ENCODE results near the gene FANCD2.
"Not testable (repeated sequence)": the region's sequence is repeated elsewhere in the genome, so short reads cannot be mapped to it uniquely, and the experiment has no call there.

The FANCD2 gene

DNA sequence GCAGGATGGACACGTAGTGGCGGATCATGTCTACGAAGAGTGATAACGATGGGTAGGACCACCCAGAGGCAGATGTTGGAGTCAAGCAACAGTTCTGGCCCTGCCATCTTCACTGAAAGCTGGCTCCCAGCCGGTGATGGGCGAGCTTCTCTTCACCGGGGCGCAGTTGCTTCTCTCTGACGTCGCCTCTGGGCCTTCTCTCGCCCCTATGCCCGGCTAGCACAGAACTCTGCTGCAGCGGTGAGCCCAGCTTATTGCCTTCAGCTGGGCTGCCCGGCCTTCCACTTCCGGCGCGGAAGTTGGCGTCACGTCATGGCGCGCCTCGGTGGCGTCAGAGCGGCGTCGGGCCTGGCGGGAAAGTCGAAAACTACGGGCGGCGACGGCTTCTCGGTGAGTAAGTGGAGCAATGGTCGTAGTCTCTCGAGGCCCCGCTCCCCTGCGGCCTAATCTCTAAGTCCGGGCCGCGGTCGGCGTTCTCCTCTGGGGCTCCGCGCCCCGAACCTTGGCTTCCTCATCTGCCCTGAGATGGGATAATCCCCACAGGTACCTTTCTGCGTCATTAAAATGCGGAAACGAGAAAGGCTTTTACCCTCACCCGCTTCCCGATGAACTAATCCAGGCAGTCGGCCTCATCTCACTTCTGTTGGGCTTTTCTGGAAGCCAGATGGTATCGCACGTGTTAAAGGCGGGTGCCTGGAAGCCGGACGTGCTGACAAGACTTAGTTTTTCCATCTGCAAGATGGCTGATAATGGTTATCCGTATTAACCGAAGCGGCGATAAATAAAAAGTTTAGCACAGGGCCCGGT, at the start of gene FANCD2:
Gene FANCD2, plus strand, starts transcription at position 354 of the 807 bp plus-strand sequence. CDS start 2,221 bp downstream, outside the sequence.
- peaks cover 16% of the 10 kb centered on the region for H3K4me1 Mint-ChIP-seq
- peaks cover 8% of the 10 kb centered on the region for H3K36me3 Mint-ChIP-seq
- peak within 1 kb of the TSS; percentile 97 for H3K27ac Mint-ChIP-seq
- peak within 1 kb of the TSS; percentile 93 for H3K4me3 Mint-ChIP-seq
- no peaks in the 10 kb centered on the region for H3K27me3 Mint-ChIP-seq
- no peaks in the 10 kb centered on the region for H3K9me3 Mint-ChIP-seq

DNA sequence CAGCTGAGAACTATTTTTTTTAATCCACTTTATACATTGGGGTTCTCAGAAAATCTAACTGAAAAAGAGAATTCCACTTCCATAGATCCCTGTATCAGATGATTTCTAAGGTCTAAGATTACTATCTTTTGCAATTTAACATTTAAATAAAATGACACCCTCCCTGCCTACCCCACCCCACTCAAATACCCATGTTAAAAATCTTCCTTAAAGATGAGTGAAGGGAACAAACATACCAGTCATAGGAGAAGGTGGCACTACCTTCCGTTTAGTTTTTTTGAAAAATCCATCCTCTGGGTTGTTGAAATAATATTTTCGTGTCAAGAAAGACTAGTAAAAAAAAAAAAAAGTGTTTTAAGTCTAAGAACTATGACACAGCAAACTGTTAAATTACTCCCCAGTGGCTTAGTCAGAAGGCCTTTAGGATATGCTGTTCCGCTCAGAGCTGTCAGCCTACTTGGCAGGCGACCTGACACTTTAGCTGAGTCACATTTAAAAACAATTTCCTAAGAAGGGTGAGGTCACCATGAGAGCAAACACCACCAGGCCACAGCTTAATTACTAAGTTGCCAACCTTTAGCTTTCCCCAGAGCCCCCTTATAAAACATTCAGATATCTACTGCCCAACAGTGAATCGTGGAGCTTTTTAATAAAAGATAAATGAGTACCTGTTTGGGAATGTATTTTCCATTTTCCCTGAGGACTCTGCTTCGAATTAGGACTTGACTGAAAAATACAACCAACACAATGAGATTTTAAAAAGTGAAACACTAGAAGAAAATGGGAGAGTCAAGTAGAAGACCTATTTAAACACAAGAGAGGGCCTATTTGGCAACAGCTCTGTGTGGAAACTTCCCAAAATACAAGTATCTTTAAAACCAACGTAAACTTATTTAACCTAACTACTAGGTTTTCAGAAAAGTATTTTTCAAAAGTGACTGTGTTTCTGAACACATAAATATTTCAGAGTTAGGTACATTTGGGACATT, 49.2 kb upstream of the FANCD2 start:
- Mint-ChIP-seq H3K27ac (no peak overlapping the region), H3K27me3 (no peaks in the 10 kb centered on the region), H3K9me3 (no peaks in the 10 kb centered on the region), H3K4me3 (no peak overlapping the region), H3K36me3 (peaks cover 12% of the 10 kb centered on the region), H3K4me1 (peaks cover 11% of the 10 kb centered on the region)

DNA sequence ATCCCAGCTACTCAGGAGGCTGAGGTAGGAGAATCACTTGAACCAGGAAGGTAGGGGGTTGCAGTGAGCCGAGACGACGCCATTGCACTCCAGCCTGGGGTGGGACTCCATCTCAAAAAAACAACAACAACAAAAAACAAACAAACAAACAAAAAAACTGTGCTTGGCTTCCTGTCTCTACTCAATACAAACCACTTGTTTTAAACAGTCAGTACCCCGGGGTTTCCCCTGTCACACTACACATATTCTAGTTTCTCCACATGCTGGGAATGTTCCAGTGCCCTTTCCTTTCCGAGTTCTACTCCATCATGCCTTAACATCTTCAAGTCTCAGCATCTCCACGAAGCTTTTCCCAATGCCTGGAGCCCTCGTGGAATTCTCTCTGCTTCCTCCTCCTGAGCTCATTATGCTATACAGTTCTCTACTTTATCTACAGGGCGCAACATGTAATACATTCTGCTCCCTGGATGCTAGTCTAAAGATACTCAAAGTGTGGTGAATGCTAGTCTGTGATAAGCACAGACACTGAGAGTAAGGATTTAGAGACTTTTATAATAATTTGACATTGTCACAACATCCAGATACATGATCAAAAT, 47.4 kb upstream of the FANCD2 start:
- Mint-ChIP-seq H3K9me3 (no peaks in the 10 kb centered on the region), H3K4me3 (no peak overlapping the region), H3K27ac (no peak overlapping the region), H3K4me1 (peaks cover 15% of the 10 kb centered on the region), H3K27me3 (no peaks in the 10 kb centered on the region), H3K36me3 (peaks cover 12% of the 10 kb centered on the region)

DNA sequence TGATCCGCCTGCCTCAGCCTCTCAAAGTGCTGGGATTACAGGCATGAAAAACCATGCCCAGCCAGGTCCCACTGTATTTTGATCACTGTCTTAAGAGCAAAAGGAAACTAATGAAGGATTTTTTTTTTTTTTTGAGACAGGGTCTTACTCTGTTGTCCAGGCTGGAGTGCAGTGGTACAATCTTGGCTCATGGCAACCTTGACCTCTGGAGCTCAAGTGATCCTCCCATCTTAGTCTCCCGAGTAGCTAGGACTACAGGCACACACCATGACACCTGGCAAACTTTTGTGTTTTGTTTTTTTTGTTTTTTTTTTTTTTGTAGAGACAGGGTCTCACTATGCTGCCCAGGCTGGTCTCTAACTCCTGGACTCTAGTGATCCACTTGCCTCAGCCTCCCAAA, 46.0 kb upstream of the FANCD2 start:
- H3K4me3 Mint-ChIP-seq = no peak overlapping the region
- H3K36me3 Mint-ChIP-seq = peaks cover 10% of the 10 kb centered on the region
- no peaks in the 10 kb centered on the region for H3K27me3 Mint-ChIP-seq
- H3K4me1 Mint-ChIP-seq = peaks cover 15% of the 10 kb centered on the region
- no peak overlapping the region for H3K27ac Mint-ChIP-seq
- H3K9me3 Mint-ChIP-seq = no peaks in the 10 kb centered on the region

DNA sequence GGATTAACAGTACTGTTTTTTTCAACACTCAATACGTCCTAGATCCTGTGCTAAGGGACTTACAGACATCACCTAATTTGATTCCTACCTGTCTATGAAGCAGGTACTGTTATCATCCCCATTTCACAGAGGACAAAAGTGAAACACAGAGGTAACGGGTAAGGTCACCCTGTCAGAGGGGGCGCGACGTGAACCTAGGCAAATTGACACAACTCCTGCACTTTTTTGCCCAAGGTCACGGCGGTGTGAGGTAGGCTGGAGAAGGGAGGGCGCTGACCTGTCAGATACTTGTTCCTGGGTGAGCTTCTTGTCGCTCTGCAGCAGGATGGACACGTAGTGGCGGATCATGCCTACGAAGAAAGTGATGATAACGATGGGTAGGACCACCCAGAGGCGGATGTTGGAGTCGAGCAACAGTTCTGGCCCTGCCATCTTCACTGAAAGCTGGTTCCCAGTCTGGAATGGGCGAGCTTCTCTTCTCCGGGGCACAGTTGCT, 40.0 kb upstream of the FANCD2 start:
- Mint-ChIP-seq H3K9me3 (no peaks in the 10 kb centered on the region), H3K36me3 (peaks cover 1% of the 10 kb centered on the region), H3K27me3 (no peaks in the 10 kb centered on the region), H3K4me3 (peak overlapping the region; percentile 96), H3K4me1 (peaks cover 19% of the 10 kb centered on the region), H3K27ac (peak overlapping the region; percentile 99)

DNA sequence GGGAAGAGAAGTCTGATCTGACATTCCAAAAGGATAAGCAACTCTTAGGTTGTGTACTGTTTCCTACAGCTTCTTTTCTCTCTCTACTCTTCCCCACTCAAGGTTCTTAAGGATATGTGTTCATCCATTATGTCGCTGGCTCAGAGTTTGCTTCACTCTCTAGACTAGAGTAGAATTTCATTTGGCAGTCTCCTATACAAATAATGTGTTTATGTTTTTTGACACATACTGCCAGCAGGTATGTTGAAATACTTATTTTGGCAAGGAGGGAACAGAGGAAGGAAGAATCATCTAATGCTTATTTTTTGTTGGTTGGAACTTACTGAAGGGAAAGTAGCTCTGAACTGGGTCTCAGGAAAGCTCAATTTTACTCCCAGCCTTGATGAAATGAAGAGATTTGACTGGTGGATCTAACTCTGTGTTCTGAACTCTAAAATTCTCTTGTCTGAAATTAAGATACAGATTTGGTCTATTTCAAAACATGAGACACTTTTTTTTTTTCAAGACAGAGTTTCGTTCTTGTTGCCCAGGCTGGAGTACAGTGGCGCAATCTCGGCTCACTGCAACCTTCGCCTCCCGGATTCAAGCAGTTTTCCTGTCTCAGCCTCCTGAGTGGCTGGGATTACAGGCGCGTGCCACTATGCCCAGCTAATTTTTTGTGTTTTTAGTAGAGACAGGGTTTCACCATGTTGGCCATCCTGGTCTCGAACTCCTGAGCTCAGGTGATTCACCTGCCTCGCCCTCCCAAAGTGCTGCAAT, 32.0 kb upstream of the FANCD2 start:
- H3K36me3 Mint-ChIP-seq = peaks cover 5% of the 10 kb centered on the region
- no peaks in the 10 kb centered on the region for H3K9me3 Mint-ChIP-seq
- no peaks in the 10 kb centered on the region for H3K27me3 Mint-ChIP-seq
- no peak overlapping the region for H3K27ac Mint-ChIP-seq
- H3K4me1 Mint-ChIP-seq = no peaks in the 10 kb centered on the region
- no peak overlapping the region for H3K4me3 Mint-ChIP-seq

DNA sequence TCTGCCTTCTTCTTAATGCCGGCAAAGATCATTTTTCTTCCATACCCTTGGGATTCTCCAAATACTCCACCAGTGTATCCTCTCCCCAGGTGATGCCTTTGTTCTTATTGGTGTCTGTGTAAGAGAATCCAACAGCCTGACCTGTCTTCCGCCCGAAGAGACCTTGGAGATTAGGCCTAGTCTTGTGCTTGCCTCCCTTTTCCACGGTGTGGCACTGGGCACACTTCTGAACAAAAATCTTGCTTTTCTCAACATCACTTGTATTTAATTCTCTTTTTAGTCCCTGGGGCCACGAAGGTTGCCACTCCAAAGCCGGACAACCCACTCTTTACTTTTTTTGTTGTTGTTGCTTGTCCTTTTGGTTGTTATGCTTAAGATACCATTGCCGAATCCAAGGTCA, 25.6 kb upstream of the FANCD2 start:
- H3K27ac Mint-ChIP-seq = peak overlapping the region; percentile 46
- no peaks in the 10 kb centered on the region for H3K4me1 Mint-ChIP-seq
- peaks cover 6% of the 10 kb centered on the region for H3K36me3 Mint-ChIP-seq
- H3K9me3 Mint-ChIP-seq = no peaks in the 10 kb centered on the region
- H3K27me3 Mint-ChIP-seq = no peaks in the 10 kb centered on the region
- H3K4me3 Mint-ChIP-seq = no peak overlapping the region

DNA sequence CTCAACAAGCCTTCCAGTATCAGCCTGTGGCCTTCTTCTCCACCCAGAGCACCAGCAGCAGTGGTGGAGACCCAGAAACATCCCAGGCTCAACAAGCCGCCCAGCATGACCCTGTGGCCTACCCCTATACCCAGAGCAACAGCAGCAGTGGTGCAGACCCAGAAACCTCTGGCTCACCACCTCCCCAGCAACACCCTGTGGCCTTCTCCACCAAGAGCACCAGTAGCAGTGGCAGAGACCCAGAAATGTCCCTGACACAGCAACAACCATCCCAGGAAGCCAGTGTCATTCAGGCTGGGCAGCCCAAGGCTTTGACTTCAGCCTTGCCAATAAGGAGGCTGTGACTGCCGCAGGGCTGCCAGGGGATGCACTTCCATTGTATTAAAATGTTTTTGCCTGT, 23.3 kb upstream of the FANCD2 start:
- no peak overlapping the region for H3K27ac Mint-ChIP-seq
- no peaks in the 10 kb centered on the region for H3K27me3 Mint-ChIP-seq
- no peaks in the 10 kb centered on the region for H3K9me3 Mint-ChIP-seq
- peaks cover 6% of the 10 kb centered on the region for H3K36me3 Mint-ChIP-seq
- H3K4me3 Mint-ChIP-seq = no peak overlapping the region
- no peaks in the 10 kb centered on the region for H3K4me1 Mint-ChIP-seq

DNA sequence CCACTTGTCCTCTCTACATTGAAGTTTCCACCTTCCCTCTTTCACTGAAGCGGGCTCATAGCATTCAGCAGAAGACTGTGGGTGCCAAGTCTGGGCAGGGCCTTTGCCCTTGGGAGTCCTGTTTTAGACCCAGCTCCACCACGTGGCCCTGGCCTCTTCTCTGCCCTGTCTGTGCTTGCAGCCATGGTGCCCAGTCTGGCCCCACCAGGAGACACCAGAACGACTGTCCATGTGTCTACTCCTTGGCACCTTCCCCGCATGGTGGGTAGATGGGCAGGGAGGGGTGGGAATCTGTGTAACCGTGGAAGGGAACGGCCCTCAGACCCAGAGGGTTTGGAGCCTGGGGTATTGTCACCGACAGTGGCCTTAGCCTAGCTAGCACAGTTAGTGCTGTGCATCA, 21.7 kb upstream of the FANCD2 start:
- H3K27ac Mint-ChIP-seq = no peak overlapping the region
- H3K9me3 Mint-ChIP-seq = no peaks in the 10 kb centered on the region

DNA sequence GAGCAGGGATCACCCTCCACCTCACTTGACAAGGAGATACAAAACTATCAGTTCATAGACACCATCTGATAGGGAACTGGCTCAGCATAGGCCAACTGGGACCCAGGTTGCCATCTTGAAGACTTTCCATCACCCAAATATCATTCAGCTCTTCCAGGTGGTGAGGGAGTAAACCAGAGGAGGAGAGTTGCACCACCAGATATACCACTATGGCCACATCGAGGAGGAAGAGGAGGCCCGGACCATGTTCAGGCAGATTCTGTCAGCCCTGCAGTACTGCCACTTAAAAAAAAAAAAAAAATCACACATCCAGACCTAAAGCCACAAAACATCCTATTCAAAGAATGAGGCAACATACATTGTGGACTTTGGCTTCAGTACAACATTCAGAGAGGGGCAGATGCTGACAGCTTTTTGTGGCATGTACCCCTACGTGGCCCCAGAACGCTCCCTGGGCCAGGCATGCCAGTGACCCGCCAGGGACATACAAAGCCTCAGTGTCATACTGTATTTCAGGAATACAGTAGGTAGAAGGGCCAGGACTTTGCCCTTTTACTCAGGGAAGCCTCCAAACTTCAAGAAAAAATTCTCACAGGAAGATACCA, 21.2 kb upstream of the FANCD2 start:
- peaks cover 8% of the 10 kb centered on the region for H3K4me1 Mint-ChIP-seq
- H3K27me3 Mint-ChIP-seq = no peaks in the 10 kb centered on the region
- no peak overlapping the region for H3K4me3 Mint-ChIP-seq
- H3K9me3 Mint-ChIP-seq = no peaks in the 10 kb centered on the region
- H3K27ac Mint-ChIP-seq = no peak overlapping the region
- peaks cover 6% of the 10 kb centered on the region for H3K36me3 Mint-ChIP-seq

More for the DNA sequence above, 21.7 kb upstream of the FANCD2 start:
- Mint-ChIP-seq H3K4me3 (no peak overlapping the region), H3K27me3 (no peaks in the 10 kb centered on the region), H3K36me3 (peaks cover 6% of the 10 kb centered on the region), H3K4me1 (peaks cover 6% of the 10 kb centered on the region)

DNA sequence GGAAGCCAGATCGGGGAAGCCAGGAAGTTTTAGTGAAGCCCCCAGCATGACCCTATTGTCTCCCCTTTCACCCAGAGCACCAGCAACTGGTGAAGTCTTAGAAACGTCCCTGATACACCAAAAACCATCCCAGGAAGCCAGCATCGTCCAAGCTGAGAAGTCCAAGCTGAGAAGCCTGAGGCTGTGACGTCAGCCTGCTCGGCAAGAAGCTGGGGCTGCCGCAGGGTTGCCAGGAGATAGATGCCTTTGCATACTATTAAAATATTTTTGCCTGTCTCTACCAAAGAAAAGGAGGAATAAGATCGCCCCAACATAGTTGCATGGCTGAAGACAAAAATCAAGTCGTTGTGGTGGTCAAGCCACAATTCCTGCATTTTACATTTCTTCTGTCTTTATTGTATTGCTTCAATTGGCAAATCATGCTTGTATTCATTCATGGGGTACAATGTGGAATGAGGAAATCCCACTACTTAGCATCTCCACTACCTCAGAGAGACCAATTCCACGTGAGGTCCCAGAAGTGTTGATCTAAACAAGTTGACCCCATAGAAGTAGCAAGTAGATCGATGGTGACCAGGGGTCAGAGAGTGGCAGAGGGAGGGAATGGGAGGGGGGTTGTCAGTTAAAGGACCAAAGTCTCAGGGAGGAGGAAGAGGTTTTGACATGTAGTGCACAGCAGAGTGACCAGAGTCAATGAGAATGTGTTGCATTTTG, 20.0 kb upstream of the FANCD2 start:
- no peaks in the 10 kb centered on the region for H3K36me3 Mint-ChIP-seq
- no peak overlapping the region for H3K27ac Mint-ChIP-seq
- no peaks in the 10 kb centered on the region for H3K9me3 Mint-ChIP-seq
- no peaks in the 10 kb centered on the region for H3K27me3 Mint-ChIP-seq
- H3K4me1 Mint-ChIP-seq = peaks cover 14% of the 10 kb centered on the region
- H3K4me3 Mint-ChIP-seq = no peak overlapping the region

DNA sequence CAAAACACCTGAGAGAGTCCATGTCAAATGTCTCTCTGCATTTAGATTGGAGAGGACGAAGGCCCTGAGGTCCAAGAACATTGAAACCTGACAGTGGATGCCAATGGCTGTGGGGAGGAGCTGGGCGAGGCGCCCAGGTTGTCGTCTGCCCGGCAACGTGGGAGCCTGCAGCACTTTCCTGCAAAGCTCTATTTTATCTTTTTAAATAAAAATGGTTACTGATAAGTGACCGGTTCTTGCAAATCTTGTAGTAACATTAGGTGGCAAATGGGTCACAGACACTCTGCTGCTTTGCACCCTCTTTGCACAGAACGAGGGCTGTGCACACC, 19.5 kb upstream of the FANCD2 start:
- Mint-ChIP-seq H3K27me3 (no peaks in the 10 kb centered on the region), H3K4me1 (peaks cover 15% of the 10 kb centered on the region), H3K4me3 (no peak overlapping the region), H3K36me3 (no peaks in the 10 kb centered on the region), H3K9me3 (no peaks in the 10 kb centered on the region), H3K27ac (no peak overlapping the region)

DNA sequence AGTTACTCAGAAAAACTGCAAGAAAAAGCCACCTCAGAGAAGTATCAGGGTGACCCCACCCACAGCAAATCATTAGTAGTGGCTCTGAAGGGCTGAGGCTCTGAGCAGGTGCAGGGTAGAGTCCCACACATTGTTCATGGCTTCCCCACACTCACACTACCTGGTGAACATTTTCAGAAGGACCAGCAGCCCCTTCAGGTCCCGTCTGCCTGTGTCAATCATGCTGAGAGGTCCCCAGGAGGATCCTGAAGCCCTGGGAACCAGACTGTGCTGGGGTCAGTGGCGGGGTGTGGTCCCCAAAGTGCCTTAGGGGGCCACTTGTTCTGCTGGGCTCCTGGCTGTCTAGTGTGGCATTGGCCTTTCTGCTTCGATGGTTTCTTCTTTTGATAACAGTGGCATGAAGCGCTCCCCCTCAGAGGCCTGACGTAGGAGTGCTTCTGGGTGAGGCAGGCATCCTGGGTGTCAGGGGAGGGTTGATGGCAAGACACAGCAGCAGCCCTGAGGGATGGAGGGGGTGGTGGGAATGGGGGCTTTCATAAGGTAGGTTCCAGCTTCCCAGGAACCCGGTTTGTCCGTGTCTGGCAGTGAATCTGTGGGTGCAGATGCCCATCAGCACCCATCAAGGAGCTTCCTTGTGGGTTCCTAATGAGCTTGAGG, 19.0 kb upstream of the FANCD2 start:
- H3K4me3 Mint-ChIP-seq = no peak overlapping the region
- no peak overlapping the region for H3K27ac Mint-ChIP-seq
- no peaks in the 10 kb centered on the region for H3K9me3 Mint-ChIP-seq
- H3K4me1 Mint-ChIP-seq = peaks cover 20% of the 10 kb centered on the region
- no peaks in the 10 kb centered on the region for H3K27me3 Mint-ChIP-seq
- H3K36me3 Mint-ChIP-seq = no peaks in the 10 kb centered on the region

DNA sequence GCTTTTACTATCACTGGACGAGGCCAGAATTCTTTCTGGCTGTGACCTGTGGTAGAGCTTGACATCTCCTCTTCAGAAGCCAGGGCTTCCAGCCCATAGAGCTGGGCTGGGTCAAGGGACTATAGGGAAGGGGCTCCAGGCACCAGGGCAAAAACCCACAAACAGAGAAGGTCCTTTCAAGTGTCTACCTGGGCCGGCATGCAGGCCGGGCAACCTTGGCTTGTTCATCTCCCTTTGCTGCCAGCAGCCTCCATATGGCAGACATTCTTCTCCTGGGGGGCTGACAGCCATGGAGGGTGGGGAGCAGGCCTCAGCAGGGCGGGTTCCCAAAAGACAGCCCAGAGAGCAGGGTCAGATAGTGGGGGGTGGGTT, 18.0 kb upstream of the FANCD2 start:
- not testable (repeated sequence) for H3K27me3 Mint-ChIP-seq, H3K9me3 Mint-ChIP-seq, H3K27ac Mint-ChIP-seq, H3K36me3 Mint-ChIP-seq
- Mint-ChIP-seq H3K4me3 (peak overlapping the region; percentile 61), H3K4me1 (peaks cover 20% of the 10 kb centered on the region)
